HCT116 (cell line): ENCODE measurements around the gene CPED1.

ENCODE experiments used
- SIN3A ChIP-seq: IDR thresholded peaks from 2 replicates; pipeline ENCODE4 v1.6.1; 2012; ENCODE audit warnings: low read depth
- TF ChIP-seq, protein P1 (sequence below), 3 experiments: fragments of 200-600 bp in 1 of 3; sonication (generic) in 1 of 3; IDR thresholded peaks in 2 of 3; conservative IDR thresholded peaks in 1 of 3; 2 replicates each; pipeline ENCODE4 v1.5.1; 2012 to 2017; ENCODE audit warnings: low read depth in 2 of 3, low read length in 2 of 3, antibody characterized with exemption in 1 of 3, borderline replicate concordance in 1 of 3, control low read depth in 1 of 3, mild to moderate bottlenecking in 1 of 3, mixed read lengths in 1 of 3, mixed run types in 1 of 3, moderate library complexity in 1 of 3; ENCODE audit not compliant: insufficient read depth in 1 of 3

DNA sequence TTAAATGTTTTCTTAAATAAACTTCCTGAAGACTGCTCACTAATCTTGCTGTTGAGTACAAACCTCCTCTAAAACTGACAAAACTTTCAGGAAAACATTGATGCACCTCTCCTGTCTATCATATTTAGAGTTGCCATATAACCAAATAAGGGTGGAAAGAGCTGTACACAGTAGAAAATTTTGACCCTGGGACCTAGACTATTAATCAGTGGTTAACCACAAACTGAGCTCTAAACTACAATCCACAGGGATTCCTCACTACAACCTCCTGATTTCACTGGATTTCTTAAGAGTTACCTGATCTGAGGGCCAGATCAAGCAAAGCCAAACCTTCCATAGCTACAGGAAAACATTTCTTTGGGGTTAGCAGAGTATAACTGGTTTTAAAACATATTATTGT is 300.4 kb downstream of the CPED1 start:
- TF ChIP-seq, protein P1, sequence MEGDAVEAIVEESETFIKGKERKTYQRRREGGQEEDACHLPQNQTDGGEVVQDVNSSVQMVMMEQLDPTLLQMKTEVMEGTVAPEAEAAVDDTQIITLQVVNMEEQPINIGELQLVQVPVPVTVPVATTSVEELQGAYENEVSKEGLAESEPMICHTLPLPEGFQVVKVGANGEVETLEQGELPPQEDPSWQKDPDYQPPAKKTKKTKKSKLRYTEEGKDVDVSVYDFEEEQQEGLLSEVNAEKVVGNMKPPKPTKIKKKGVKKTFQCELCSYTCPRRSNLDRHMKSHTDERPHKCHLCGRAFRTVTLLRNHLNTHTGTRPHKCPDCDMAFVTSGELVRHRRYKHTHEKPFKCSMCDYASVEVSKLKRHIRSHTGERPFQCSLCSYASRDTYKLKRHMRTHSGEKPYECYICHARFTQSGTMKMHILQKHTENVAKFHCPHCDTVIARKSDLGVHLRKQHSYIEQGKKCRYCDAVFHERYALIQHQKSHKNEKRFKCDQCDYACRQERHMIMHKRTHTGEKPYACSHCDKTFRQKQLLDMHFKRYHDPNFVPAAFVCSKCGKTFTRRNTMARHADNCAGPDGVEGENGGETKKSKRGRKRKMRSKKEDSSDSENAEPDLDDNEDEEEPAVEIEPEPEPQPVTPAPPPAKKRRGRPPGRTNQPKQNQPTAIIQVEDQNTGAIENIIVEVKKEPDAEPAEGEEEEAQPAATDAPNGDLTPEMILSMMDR (IDR thresholded peaks at IDR 0.05 in 2 of 3, conservative IDR thresholded peaks at IDR 0.05 in 1 of 3; ENCODE audit: borderline replicate concordance in 1 of 3, insufficient read depth in 1 of 3, low read depth in 2 of 3, low read length in 2 of 3) = no peak
- TF ChIP-seq SIN3A = no peak
